Activated CD4-positive, alpha-beta T cell treated with anti-CD3 and anti-CD28 coated beads for 4 hours (primary cell): Measurements from ENCODE around the gene GGTLC1.
"Not testable (repeated sequence)": the region's sequence is repeated elsewhere in the genome, so short reads cannot be mapped to it uniquely, and the experiment has no call there.

Experiments
- DNase-seq, 2 donors: peaks; one replicate each; pipeline ENCODE4 v3.0.0-alpha.2; 2020

GGTLC1 gene

GRCh38 chr20:23988561-23988960 lies at the start of gene GGTLC1:
GGTLC1 (minus strand) TSS chr20:23988779; CDS start chr20:23986611, 2,168 bp downstream.
- DNase-seq, result no peak

GRCh38 chr20:24034820-24035219 lies 46.2 kb upstream of the GGTLC1 start:
- DNase-seq, result no peak

DNA sequence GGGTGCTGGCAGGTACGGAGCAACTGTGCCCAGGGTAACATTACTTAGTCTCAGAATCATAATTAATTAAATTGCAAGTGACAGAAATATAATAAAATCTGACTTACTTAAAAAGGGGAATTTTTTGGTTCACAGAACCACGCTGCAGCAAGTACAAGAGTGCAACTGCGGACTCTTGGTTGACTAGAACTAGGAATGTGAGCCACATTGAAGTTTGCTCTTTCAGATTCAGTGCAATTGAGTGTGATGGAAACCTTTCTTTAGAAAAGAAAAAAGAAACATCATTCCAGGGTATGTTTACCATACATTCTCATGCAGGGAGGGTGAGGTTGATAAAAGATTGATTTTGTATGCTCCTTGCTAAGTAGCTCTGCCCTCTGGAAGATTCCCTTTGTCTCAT lies 45.0 kb upstream of the GGTLC1 start:
- DNase-seq, result no peak

- DNase-seq, result no peak
Observed at GRCh38 chr20:24033151-24033550, 44.6 kb upstream of the GGTLC1 start.

DNA sequence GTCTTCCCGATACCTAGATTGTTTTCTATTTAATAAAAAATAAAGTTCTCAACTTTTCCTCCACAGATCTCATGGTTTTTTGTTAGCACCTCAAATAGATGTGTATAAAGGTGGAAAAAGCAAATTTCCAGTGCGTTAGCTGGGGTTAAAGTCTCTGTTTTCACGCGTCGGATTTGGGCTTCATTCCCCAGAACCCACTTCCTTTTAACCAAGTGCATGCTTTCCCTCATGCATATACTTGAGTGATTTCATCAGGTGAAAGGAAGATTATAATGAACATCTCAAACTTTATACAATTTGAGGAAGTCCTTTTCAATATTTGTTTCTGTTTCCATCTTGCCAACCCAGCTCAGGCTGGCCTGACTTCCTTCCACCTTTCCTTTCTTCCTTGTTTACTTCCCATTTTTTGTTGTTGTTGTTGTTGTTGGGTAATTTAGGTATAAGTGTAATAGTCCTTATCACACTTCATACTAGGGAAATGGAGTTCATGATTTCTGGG lies 43.9 kb upstream of the GGTLC1 start:
- DNase-seq, result no peak

GRCh38 chr20:24027229-24027628 lies 38.6 kb upstream of the GGTLC1 start:
- peak; percentile 64 to 65 for DNase-seq

DNA sequence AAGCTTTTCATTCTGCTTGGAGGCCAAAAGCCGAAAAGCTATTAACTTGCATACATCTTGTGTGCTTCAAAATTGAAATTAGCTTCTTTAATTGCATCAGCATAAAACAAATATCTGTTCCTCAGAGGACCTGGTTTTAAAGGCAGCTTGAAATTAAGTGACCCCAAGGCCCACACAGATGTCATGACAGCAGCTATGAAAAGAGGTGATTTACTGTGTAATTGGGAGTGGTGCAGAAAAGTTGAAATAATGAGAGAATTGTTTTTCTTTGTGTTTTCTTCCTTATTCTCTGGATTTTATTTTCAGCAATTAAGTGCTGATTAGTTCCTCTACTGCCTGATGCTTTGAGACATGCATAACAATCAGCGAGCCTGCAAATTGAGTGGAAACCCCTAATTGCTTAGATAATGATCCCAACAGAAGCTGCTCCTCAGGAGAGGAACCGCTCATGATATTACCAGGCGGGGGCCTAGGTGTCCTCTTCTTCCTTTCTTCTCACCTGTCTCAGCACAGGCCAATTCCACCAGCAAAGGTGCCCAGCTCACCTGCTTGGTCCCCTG lies 34.1 kb upstream of the GGTLC1 start:
- DNase-seq, result no peak

DNA sequence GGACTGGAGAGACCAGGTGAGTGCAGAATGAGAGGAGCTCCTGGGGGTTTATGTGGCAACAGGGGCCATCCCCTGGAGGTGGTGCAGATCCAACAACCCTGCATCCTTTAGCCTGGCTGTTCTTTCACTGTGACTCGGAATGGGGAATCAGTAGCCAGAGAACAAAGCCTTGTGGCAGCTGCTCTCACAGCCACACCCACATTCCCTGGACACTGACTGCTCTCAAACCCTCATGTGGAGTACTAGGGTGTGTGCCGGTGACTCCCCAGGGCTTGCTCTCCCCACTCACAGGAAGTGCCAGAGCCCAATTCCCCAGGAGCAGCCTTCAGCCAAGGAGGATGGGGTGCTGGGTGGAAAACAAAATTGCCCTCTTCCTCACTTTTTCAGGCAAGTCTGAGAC lies 30.2 kb upstream of the GGTLC1 start:
- no peak for DNase-seq

DNA sequence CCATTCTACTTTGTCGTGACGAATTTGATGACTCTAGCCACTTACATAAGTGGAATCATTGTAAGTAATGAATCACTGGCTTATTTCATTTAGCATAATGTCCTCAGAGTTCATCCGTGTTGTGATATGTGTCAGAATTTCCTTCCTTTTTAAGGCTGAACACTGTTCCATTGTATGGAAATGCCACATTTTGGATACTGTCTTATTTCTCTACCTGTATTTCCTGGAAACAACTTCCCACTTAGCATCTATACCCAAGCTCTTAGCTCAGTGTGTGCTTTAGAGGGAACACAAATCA lies 28.8 kb upstream of the GGTLC1 start:
- no peak for DNase-seq

DNA sequence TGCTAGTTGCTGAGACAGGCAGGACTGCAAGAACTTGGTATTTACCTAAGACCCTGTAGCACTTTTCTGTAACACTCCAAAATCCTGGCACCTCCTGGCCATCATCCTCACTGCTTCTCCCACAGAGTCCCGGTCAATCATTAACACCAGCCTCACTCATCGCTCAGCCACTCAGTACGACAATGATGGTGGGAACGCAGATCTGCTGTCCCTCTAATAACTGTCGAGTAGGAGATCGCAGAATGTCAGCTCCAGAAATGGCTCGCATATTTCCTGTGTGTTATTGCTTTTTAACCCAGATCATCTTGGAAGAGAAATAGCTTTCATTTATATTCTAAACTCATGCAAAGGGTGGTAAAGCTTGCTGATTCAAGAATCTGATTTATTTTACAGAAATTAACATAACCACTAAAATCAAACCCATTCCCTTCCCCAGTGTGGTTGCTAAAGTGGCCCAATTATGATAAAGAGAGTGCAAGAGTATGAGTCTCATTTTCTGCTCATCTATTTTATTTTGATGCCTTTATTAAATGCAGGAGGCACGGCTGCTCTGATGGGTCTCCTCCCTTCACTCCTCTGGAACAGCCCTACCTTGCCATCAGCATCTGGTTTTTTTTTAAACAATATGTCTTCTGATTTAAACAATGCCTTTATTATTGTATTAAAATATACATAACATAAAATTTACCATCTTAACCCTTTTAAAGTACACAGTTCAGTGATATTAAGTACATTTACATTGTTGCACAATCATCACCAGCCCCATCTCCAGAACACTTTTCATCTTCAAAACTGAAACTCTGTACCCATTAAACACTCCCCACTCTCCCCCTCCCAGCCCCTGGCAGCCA lies 28.3 kb upstream of the GGTLC1 start:
- no peak for DNase-seq

- no peak for DNase-seq
Observed at GRCh38 chr20:24013953-24014352, 25.4 kb upstream of the GGTLC1 start.

DNA sequence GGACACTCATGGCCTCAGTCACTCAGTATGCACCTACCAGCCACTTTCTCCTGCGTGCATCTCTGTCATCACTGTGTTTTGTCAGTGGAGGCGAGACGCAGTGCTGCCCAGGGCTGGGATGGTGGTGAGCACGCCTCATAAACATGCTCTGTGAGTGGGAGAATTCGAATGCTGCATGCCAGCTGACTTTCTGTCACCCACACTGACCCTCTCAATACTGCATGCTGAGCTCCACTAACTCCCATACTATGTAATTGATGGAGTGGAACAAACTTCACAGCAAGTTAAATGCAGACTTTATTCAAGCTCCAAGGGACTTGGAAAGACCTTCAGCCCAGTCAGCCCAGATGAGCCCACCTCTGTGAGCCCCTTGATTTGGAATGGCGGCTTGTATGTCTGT lies 22.7 kb upstream of the GGTLC1 start:
- DNase-seq, result no peak

- no peak for DNase-seq
Observed at GRCh38 chr20:24007758-24008157, 19.2 kb upstream of the GGTLC1 start.

DNA sequence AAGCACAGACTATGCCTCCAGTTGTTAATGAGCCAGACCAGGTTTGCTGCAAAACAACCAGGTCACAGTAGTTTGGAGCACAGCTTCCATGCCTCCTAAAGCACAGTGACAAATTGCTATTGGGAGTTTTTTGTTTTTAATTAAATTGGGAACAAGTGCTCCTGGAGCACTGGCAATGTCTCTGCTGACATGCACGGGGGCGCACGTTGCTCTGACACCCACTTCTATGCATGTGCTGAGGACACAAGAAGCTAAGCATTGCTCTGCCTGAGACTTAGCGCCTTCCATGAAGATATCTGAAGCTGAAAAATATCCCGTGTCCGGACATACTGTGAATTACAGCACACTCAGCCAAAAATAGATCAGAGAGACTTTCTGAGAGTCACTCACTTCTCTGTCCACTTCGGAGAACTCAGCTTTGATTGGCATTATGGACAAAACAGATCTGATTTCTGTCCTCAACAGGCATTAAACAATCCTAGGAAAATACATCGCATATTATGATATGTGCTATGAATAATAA lies 18.6 kb upstream of the GGTLC1 start:
- DNase-seq, result no peak

DNA sequence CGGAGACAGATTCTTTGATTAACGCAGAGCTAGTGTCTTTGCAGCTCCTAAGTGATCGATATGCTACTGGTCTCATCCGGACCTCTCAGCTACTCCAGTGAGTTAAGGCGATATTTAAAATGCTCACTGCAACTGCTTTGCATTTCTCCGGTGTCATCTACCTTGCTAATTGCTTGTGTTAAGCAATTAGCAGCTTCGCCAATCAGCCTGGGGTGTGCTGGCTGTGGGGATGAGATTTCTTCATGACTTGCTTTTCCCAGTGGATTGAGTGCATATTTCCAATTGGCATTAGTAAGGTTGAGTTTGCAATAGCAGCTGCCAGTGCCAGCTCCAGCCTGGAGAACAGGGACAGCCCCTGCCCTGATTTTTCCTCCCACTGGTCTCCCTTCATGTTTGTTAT lies 18.0 kb upstream of the GGTLC1 start:
- no peak for DNase-seq

GRCh38 chr20:24004471-24004870 lies 15.9 kb upstream of the GGTLC1 start:
- no peak for DNase-seq

GRCh38 chr20:24002896-24003295 lies 14.3 kb upstream of the GGTLC1 start:
- no peak for DNase-seq

DNA sequence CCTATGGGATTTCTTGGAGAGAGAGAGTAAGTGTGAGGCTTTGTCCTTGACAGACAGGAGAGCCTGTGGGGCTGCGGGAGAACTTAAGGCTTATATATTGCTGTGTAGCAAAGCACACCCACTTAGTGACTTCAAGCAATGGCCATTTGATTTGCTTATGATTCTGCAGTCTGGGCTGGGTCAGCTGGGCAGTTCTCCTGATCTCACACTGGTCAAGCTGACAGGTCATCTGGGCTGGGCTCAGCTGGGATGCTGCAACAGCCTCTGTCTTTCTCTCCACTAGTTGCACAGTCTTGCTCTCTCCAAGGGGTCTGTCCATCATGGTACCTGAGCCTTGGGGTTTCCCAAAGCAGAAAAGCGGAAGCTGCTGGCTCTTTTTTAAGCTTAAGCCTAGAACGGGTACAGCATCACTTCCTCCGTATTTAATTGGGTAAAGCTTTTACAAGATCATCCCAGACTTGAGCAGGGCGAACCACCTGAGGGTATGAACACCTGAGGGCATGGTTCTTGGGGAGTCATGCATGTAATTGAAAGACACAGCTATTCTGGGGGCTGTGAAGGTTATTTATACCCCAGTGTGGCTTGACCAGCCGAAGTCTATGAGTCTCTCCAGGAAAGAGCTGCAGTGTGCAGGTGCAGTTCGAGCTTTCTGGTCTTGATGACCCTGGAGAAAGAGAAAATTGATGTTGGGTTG lies 13.3 kb upstream of the GGTLC1 start:
- no peak for DNase-seq

- DNase-seq, result no peak
Observed at GRCh38 chr20:23998844-23999243, 10.3 kb upstream of the GGTLC1 start.

DNA sequence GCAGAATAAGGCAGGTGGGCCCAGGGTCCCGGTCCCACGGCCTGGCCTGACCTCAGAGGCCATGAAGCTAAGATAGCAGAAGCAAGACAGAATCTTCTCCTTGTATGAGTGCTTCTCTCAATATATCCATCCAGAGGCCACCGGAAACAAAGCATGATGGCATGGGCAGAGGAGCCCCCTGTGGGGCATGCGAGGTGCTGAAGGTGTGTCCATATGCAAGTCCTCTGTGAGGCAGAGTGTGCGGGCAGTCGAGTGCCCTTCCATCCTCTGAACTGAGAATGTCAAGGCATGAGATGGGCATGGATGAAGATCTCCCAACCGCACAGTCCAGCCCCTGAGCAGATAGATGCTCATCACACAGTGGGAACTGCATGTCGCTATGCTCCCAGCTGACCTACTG lies 9.8 kb upstream of the GGTLC1 start:
- DNase-seq, result no peak

- DNase-seq, result peak; percentile 57 to 65
Observed at GRCh38 chr20:23995905-23996666, 7.5 kb upstream of the GGTLC1 start.

GRCh38 chr20:23995291-23995690 lies 6.7 kb upstream of the GGTLC1 start:
- DNase-seq, result not testable (repeated sequence)
